ENCODE data around the gene SORCS3.

Gene SORCS3

DNA sequence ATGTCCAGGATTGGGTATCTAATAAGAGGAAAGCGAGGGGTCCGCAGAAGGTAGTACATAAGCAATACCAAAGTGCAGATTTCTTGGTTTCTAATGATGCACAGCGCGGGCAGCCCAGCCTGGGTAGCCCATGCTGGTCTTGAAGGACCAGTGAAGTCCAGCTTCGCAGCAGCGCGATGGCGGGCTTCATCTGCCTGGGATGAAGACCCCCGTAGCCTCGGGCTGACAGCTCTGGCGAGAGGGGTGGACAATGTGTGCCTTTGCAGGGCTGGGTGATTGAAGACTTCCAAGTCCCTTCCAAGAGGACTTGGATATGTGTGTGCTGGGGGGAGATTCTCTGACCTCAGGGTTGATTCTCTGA is 2.2 kb downstream of the SORCS3 start:
- DNase-seq: no peak
- Histone ChIP-seq H3K36me3 (replicated peaks; ENCODE audit: insufficient read depth, low read length) (no peaks in the 10 kb centered on the region), H3K4me3 (ENCODE audit: low read length) (no peak overlapping the region), H4K20me1 (ENCODE audit: insufficient read depth, low read length) (no peaks in the 10 kb centered on the region), H3K9ac (ENCODE audit: low read length) (no peak overlapping the region), H2AFZ (ENCODE audit: low read length) (no peak overlapping the region), H3K27ac (ENCODE audit: low read length) (no peak overlapping the region), H3F3A (ENCODE audit: insufficient read depth, low read length) (no peaks in the 10 kb centered on the region), H3K4me2 (ENCODE audit: low read depth, low read length) (no peak overlapping the region), H3K4me1 (ENCODE audit: low read length) (no peaks in the 10 kb centered on the region), H3K9me3 (replicated peaks; ENCODE audit: insufficient read depth, low read length) (no peaks in the 10 kb centered on the region), H3K27me3 (replicated peaks; ENCODE audit: insufficient read depth, low read length) (peaks cover 16% of the 10 kb centered on the region), H3K79me2 (ENCODE audit: low read length) (no peaks in the 10 kb centered on the region), H3K9me2 (replicated peaks; ENCODE audit: insufficient read depth, low read length) (no peaks in the 10 kb centered on the region)
- no peak for TF ChIP-seq EZH2phosphoT487 (IDR thresholded peaks at IDR 0.05; ENCODE audit: low read length)
- TF ChIP-seq, protein P1, sequence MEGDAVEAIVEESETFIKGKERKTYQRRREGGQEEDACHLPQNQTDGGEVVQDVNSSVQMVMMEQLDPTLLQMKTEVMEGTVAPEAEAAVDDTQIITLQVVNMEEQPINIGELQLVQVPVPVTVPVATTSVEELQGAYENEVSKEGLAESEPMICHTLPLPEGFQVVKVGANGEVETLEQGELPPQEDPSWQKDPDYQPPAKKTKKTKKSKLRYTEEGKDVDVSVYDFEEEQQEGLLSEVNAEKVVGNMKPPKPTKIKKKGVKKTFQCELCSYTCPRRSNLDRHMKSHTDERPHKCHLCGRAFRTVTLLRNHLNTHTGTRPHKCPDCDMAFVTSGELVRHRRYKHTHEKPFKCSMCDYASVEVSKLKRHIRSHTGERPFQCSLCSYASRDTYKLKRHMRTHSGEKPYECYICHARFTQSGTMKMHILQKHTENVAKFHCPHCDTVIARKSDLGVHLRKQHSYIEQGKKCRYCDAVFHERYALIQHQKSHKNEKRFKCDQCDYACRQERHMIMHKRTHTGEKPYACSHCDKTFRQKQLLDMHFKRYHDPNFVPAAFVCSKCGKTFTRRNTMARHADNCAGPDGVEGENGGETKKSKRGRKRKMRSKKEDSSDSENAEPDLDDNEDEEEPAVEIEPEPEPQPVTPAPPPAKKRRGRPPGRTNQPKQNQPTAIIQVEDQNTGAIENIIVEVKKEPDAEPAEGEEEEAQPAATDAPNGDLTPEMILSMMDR (IDR thresholded peaks at IDR 0.05; ENCODE audit: low read length): no peak
- TF ChIP-seq EZH2 (optimal IDR thresholded peaks at IDR 0.05; ENCODE audit: low read depth, low read length): no peak

DNA sequence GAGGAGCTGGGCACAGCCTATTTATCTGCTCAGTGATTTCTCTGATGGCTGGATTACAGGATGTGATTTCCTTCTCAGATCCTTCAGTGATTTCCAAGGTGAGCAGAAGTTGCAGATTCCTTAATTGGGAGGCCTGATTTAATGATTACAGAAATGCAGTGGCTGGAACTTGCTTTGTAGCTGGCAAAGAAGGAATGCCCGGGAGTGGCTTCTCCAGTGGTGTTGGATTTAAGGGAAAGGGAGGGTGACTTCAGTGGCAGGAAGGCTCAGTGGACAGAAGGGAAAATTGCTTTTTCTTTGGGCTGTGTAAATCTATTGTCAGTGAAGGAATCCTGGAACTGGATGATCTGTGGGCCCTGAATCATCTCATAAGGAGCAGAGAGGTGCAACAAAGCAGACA is 5.1 kb downstream of the SORCS3 start:
- Histone ChIP-seq H3K4me2 (ENCODE audit: low read depth, low read length) (no peak overlapping the region), H3K4me1 (ENCODE audit: low read length) (no peaks in the 10 kb centered on the region), H3K27me3 (replicated peaks; ENCODE audit: insufficient read depth, low read length) (no peaks in the 10 kb centered on the region), H3K36me3 (replicated peaks; ENCODE audit: insufficient read depth, low read length) (no peaks in the 10 kb centered on the region), H3K9me3 (replicated peaks; ENCODE audit: insufficient read depth, low read length) (no peaks in the 10 kb centered on the region), H3K4me3 (ENCODE audit: low read length) (no peak overlapping the region), H4K20me1 (ENCODE audit: insufficient read depth, low read length) (no peaks in the 10 kb centered on the region), H3K27ac (ENCODE audit: low read length) (no peak overlapping the region), H2AFZ (ENCODE audit: low read length) (no peak overlapping the region), H3F3A (ENCODE audit: insufficient read depth, low read length) (no peaks in the 10 kb centered on the region), H3K79me2 (ENCODE audit: low read length) (no peaks in the 10 kb centered on the region), H3K9ac (ENCODE audit: low read length) (no peak overlapping the region), H3K9me2 (replicated peaks; ENCODE audit: insufficient read depth, low read length) (no peaks in the 10 kb centered on the region)
- TF ChIP-seq, protein P1 (IDR thresholded peaks at IDR 0.05; ENCODE audit: low read length): no peak
- no peak for TF ChIP-seq EZH2 (optimal IDR thresholded peaks at IDR 0.05; ENCODE audit: low read depth, low read length)
- no peak for TF ChIP-seq EZH2phosphoT487 (IDR thresholded peaks at IDR 0.05; ENCODE audit: low read length)
- no peak for DNase-seq

GRCh38 chr10:104648421-104648820 is 7.3 kb downstream of the SORCS3 start:
- no peaks in the 10 kb centered on the region for H3K4me1 ChIP-seq (ENCODE audit: low read length)
- no peaks in the 10 kb centered on the region for H3F3A ChIP-seq (ENCODE audit: insufficient read depth, low read length)
- no peak overlapping the region for H3K9ac ChIP-seq (ENCODE audit: low read length)
- no peak overlapping the region for H3K27ac ChIP-seq (ENCODE audit: low read length)
- no peaks in the 10 kb centered on the region for H3K36me3 ChIP-seq (replicated peaks; ENCODE audit: insufficient read depth, low read length)
- H3K27me3 ChIP-seq (replicated peaks; ENCODE audit: insufficient read depth, low read length): no peaks in the 10 kb centered on the region
- H3K79me2 ChIP-seq (ENCODE audit: low read length): no peaks in the 10 kb centered on the region
- DNase-seq: no peak
- H3K4me2 ChIP-seq (ENCODE audit: low read depth, low read length): no peak overlapping the region
- no peaks in the 10 kb centered on the region for H4K20me1 ChIP-seq (ENCODE audit: insufficient read depth, low read length)
- no peak overlapping the region for H3K4me3 ChIP-seq (ENCODE audit: low read length)
- H2AFZ ChIP-seq (ENCODE audit: low read length): no peak overlapping the region
- TF ChIP-seq EZH2 (optimal IDR thresholded peaks at IDR 0.05; ENCODE audit: low read depth, low read length) (no peak), EZH2phosphoT487 (IDR thresholded peaks at IDR 0.05; ENCODE audit: low read length) (no peak)
- TF ChIP-seq, protein P1 (IDR thresholded peaks at IDR 0.05; ENCODE audit: low read length): no peak
- no peaks in the 10 kb centered on the region for H3K9me2 ChIP-seq (replicated peaks; ENCODE audit: insufficient read depth, low read length)
- H3K9me3 ChIP-seq (replicated peaks; ENCODE audit: insufficient read depth, low read length): no peaks in the 10 kb centered on the region

All from MM.1S (cell line).